ENCODE measurements around the gene ERGIC3.
"Not testable (repeated sequence)": the region's sequence is repeated elsewhere in the genome, so short reads cannot be mapped to it uniquely, and the experiment has no call there.

Gene ERGIC3

GRCh38 chr20:35544941-35545340 is 3.1 kb downstream of the ERGIC3 start:
- H3K4me1 Mint-ChIP-seq = peaks cover 15% of the 10 kb centered on the region
- H3K27ac Mint-ChIP-seq; H3K4me3 Mint-ChIP-seq; ATAC-seq; DNase-seq (ENCODE audit: low spot score in 2 of 2); H3K9me3 Mint-ChIP-seq: not testable (repeated sequence)
- peaks cover 31% of the 10 kb centered on the region for H3K36me3 Mint-ChIP-seq

GRCh38 chr20:35546127-35546526 is 4.2 kb downstream of the ERGIC3 start:
- ATAC-seq = no peak
- no peak for DNase-seq (ENCODE audit: low spot score in 2 of 2)
- no peak overlapping the region for H3K4me3 Mint-ChIP-seq
- peaks cover 31% of the 10 kb centered on the region for H3K36me3 Mint-ChIP-seq
- no peaks in the 10 kb centered on the region for H3K9me3 Mint-ChIP-seq
- peaks cover 15% of the 10 kb centered on the region for H3K4me1 Mint-ChIP-seq
- no peak overlapping the region for H3K27ac Mint-ChIP-seq

GRCh38 chr20:35547329-35547728 is 5.5 kb downstream of the ERGIC3 start:
- Mint-ChIP-seq H3K27ac (no peak overlapping the region), H3K4me3 (no peak overlapping the region), H3K36me3 (peaks cover 25% of the 10 kb centered on the region), H3K4me1 (peaks cover 6% of the 10 kb centered on the region), H3K9me3 (no peaks in the 10 kb centered on the region)
- no peak for ATAC-seq
- no peak for DNase-seq (ENCODE audit: low spot score in 2 of 2)

- no peak overlapping the region for H3K4me3 Mint-ChIP-seq
- no peak for ATAC-seq
Observed at GRCh38 chr20:35551503-35551902, 9.6 kb downstream of the ERGIC3 start.

GRCh38 chr20:35552914-35553313 is 11.0 kb downstream of the ERGIC3 start:
- Mint-ChIP-seq H3K9me3 (no peaks in the 10 kb centered on the region), H3K27ac (no peak overlapping the region), H3K4me1 (no peaks in the 10 kb centered on the region), H3K4me3 (no peak overlapping the region), H3K36me3 (peaks cover 42% of the 10 kb centered on the region)
- no peak for ATAC-seq
- no peak for DNase-seq (ENCODE audit: low spot score in 2 of 2)

More at GRCh38 chr20:35551503-35551902, 9.6 kb downstream of the ERGIC3 start:
- no peak overlapping the region for H3K27ac Mint-ChIP-seq
- no peaks in the 10 kb centered on the region for H3K4me1 Mint-ChIP-seq
- H3K9me3 Mint-ChIP-seq = no peaks in the 10 kb centered on the region
- H3K36me3 Mint-ChIP-seq = peaks cover 33% of the 10 kb centered on the region
- DNase-seq (ENCODE audit: low spot score in 2 of 2) = no peak

- H3K9me3 Mint-ChIP-seq; ATAC-seq; H3K4me3 Mint-ChIP-seq; H3K27ac Mint-ChIP-seq; H3K4me1 Mint-ChIP-seq; DNase-seq (ENCODE audit: low spot score in 2 of 2): not testable (repeated sequence)
- peaks cover 34% of the 10 kb centered on the region for H3K36me3 Mint-ChIP-seq
Observed at GRCh38 chr20:35555461-35555860, 13.6 kb downstream of the ERGIC3 start.

- no peak for ATAC-seq
- Mint-ChIP-seq H3K4me3 (no peak overlapping the region), H3K27ac (no peak overlapping the region), H3K4me1 (no peaks in the 10 kb centered on the region), H3K36me3 (peaks cover 34% of the 10 kb centered on the region), H3K9me3 (no peaks in the 10 kb centered on the region)
- no peak for DNase-seq (ENCODE audit: low spot score in 2 of 2)
Observed at GRCh38 chr20:35555951-35556645, 14.2 kb downstream of the ERGIC3 start.

GRCh38 chr20:35556871-35557270 is 15.0 kb downstream of the ERGIC3 start:
- H3K36me3 Mint-ChIP-seq = peaks cover 34% of the 10 kb centered on the region
- DNase-seq (ENCODE audit: low spot score in 2 of 2) (no peak), ATAC-seq (no peak)
- no peak overlapping the region for H3K27ac Mint-ChIP-seq
- H3K9me3 Mint-ChIP-seq = no peaks in the 10 kb centered on the region
- H3K4me1 Mint-ChIP-seq = no peaks in the 10 kb centered on the region
- H3K4me3 Mint-ChIP-seq = no peak overlapping the region

- ATAC-seq = no peak
- no peak for DNase-seq (ENCODE audit: low spot score in 2 of 2)
- H3K36me3 Mint-ChIP-seq = peaks cover 34% of the 10 kb centered on the region
- peak overlapping the region; percentile 0 for H3K27ac Mint-ChIP-seq
- H3K4me3 Mint-ChIP-seq = no peak overlapping the region
- no peaks in the 10 kb centered on the region for H3K9me3 Mint-ChIP-seq
- H3K4me1 Mint-ChIP-seq = no peaks in the 10 kb centered on the region
Observed at GRCh38 chr20:35558451-35558850, 16.6 kb downstream of the ERGIC3 start.

GRCh38 chr20:35559042-35559693 is 17.3 kb downstream of the ERGIC3 start:
- Mint-ChIP-seq H3K27ac (peak overlapping the region; percentile 0), H3K36me3 (peaks cover 34% of the 10 kb centered on the region), H3K9me3 (no peaks in the 10 kb centered on the region), H3K4me3 (no peak overlapping the region), H3K4me1 (no peaks in the 10 kb centered on the region)
- DNase-seq (ENCODE audit: low spot score in 2 of 2) (no peak), ATAC-seq (no peak)

- Mint-ChIP-seq H3K27ac (peak overlapping the region; percentile 0), H3K9me3 (no peaks in the 10 kb centered on the region), H3K4me3 (no peak overlapping the region), H3K4me1 (no peaks in the 10 kb centered on the region), H3K36me3 (peaks cover 24% of the 10 kb centered on the region)
- no peak for ATAC-seq
- DNase-seq (ENCODE audit: low spot score in 2 of 2) = no peak
Observed at GRCh38 chr20:35560105-35560511, 18.2 kb downstream of the ERGIC3 start.

GRCh38 chr20:35560541-35560940 is 18.7 kb downstream of the ERGIC3 start:
- Mint-ChIP-seq H3K36me3 (peaks cover 20% of the 10 kb centered on the region), H3K4me1 (no peaks in the 10 kb centered on the region), H3K4me3 (no peak overlapping the region), H3K27ac (no peak overlapping the region), H3K9me3 (no peaks in the 10 kb centered on the region)
- no peak for ATAC-seq
- DNase-seq (ENCODE audit: low spot score in 2 of 2) = no peak

GRCh38 chr20:35561268-35561667 is 19.4 kb downstream of the ERGIC3 start:
- H3K27ac Mint-ChIP-seq = no peak overlapping the region
- H3K4me3 Mint-ChIP-seq = no peak overlapping the region
- DNase-seq (ENCODE audit: low spot score in 2 of 2) (no peak), ATAC-seq (peak; percentile 60)
- H3K9me3 Mint-ChIP-seq = no peaks in the 10 kb centered on the region
- H3K4me1 Mint-ChIP-seq = no peaks in the 10 kb centered on the region
- H3K36me3 Mint-ChIP-seq = peaks cover 13% of the 10 kb centered on the region

GRCh38 chr20:35561671-35562070 is 19.8 kb downstream of the ERGIC3 start:
- ATAC-seq (no peak), DNase-seq (ENCODE audit: low spot score in 2 of 2) (no peak)
- Mint-ChIP-seq H3K4me3 (no peak overlapping the region), H3K27ac (no peak overlapping the region), H3K9me3 (no peaks in the 10 kb centered on the region), H3K36me3 (peaks cover 9% of the 10 kb centered on the region), H3K4me1 (no peaks in the 10 kb centered on the region)

- no peak overlapping the region for H3K27ac Mint-ChIP-seq
- H3K36me3 Mint-ChIP-seq = peaks cover 5% of the 10 kb centered on the region
- no peak overlapping the region for H3K4me3 Mint-ChIP-seq
- no peaks in the 10 kb centered on the region for H3K9me3 Mint-ChIP-seq
- no peaks in the 10 kb centered on the region for H3K4me1 Mint-ChIP-seq
- no peak for ATAC-seq
- DNase-seq (ENCODE audit: low spot score in 2 of 2) = no peak
Observed at GRCh38 chr20:35562541-35563110, 20.7 kb downstream of the ERGIC3 start.

GRCh38 chr20:35563834-35564233 is 22.0 kb downstream of the ERGIC3 start:
- H3K4me1 Mint-ChIP-seq = no peaks in the 10 kb centered on the region
- ATAC-seq (no peak), DNase-seq (ENCODE audit: low spot score in 2 of 2) (no peak)
- H3K27ac Mint-ChIP-seq = no peak overlapping the region
- no peaks in the 10 kb centered on the region for H3K36me3 Mint-ChIP-seq
- no peaks in the 10 kb centered on the region for H3K9me3 Mint-ChIP-seq
- H3K4me3 Mint-ChIP-seq = no peak overlapping the region
